HG02852 (cell line): ENCODE data around the gene GNPTG.

Experiments used
- ATAC-seq: cut with Tn5 transposase; IDR thresholded peaks from one replicate; pipeline ENCODE4 v1.9.1; 2021; ENCODE audit warnings: mild to moderate bottlenecking, moderate library complexity; ENCODE audit not compliant: unreplicated experiment

GNPTG gene

DNA sequence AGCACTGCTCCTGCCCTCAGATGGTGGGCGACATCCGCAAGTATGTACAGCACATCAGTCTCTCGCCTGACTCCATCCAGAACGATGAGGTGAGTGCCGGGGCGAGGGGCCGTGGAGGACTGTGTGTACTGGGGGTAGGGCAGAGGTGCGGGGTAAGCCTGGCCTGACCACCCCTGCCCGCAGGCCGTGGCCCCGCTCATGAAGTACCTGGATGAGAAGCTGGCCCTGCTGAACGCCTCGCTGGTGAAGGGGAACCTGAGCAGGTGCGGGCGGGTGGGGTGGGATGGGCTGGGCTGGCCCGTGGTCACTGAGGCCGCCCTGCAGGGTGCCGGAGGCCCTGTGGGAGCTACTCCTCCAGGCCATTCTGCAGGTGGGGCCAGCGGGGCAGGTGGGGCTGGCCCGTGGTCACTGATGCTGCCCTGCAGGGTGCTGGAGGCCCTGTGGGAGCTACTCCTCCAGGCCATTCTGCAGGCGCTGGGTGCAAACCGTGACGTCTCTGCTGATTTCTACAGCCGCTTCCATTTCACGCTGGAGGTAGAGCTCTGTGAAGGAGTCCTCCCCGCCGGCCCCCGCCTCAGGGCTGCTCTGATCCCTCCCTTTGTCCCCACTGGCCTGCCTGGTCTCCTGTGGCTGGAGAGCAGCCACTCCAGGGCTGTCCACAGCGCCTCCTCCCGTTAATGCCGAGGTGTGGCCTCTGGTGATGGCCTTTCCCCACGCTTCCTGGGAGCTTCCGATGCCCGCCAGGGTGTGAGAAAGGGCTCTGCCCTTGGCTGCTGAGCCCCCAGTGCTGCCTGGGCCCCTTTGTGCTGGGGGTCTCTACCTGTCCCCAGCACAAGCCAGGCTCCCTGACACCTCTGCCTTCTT, 5.1 kb upstream of the GNPTG start:
- ATAC-seq = no peak

DNA sequence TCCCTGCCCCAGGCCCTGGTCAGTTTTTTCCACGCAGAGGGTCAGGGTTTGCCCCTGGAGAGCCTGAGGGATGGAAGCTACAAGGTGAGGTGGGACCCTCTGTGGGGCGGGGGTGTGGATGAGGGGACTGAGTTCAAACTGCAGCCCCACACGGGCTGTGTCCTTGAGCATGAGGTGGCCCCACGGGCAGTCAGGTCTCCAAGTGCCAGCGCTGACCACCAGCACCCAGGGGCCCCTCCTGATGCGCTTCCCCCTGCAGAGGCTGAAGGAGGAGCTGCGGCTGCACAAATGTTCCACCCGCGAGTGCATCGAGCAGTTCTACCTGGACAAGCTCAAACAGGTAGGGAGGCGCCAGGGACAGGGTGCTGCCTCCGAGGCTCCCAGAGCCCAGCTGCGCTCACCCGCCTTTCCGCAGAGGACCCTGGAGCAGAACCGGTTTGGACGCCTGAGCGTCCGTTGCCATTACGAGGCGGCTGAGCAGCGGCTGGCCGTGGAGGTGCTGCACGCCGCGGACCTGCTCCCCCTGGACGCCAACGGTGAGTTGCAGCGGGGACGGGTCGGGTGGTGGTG, 4.4 kb upstream of the GNPTG start:
- ATAC-seq = no peak

DNA sequence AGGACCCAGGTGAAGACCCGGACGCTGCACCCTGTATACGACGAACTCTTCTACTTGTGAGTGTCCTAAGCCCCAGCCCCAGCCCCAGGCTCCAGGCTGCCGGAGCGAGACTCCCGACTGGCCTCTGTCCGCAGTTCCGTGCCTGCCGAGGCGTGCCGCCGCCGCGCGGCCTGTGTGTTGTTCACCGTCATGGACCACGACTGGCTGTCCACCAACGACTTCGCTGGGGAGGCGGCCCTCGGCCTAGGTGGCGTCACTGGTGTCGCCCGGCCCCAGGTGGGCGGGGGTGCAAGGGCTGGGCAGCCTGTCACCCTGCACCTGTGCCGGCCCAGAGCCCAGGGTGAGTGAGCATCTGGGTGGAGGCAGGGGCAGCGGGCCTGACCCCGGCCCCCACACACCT, 3.8 kb upstream of the GNPTG start:
- ATAC-seq = no peak

DNA sequence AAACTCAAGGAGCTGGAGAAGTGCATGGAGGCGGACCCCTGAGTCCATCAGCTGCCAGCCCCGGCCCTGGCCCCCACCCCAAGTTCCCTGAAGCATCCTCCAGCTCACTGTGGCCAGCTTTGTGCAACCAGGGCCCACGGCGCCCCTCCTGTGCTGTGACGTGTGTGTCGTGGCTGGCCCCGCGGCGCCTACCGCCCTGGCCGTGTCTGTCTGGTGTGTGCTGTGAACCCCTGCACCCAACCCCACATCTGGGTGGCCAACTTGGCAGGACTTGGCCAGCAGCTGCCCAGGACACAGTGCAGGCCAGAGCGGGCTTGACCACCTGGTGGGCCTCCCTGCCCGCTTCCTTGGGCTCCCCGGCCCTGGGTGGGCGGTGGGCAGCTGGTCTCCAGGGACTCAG, 3.3 kb upstream of the GNPTG start:
- ATAC-seq = no peak

DNA sequence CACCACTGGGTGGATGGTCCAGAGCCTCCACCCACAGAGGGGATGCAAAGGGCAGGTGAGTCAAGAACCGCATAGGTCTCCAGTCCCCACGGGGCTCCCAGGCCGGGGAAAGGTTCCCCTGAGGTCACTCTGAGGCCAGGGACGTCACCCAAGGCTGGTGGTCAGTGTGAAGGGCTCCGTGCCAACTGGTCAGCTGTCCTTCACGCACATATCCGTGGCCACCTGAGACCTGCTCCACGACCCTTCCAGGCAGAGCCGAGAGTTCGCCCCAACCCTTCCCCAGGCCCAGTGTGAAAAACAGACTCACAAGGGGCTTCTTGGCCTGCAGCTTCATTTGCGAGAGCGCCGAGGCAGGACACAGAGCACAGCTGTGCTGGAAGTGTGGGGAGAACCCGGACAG, 2.8 kb upstream of the GNPTG start:
- ATAC-seq = no peak

DNA sequence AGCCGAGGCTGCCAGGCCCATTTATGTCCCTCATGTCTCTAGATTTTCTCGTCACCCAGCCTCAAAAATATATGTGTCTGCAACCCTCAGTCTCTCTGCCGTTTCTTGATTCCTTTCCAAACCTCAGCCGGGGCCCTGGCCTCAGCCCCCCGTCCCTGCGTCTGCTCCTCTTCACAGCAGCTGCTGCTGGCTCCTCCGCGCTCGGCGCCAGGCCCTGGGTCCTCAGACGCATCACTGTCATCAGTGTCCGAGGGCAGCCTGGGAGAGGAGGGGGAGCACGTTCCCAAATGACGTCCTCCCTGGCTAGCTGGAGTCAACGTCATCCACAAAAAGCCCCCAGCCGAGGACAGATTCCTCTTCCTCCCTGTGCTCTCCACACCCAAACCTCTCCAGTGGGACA, 2.4 kb upstream of the GNPTG start:
- no peak for ATAC-seq

DNA sequence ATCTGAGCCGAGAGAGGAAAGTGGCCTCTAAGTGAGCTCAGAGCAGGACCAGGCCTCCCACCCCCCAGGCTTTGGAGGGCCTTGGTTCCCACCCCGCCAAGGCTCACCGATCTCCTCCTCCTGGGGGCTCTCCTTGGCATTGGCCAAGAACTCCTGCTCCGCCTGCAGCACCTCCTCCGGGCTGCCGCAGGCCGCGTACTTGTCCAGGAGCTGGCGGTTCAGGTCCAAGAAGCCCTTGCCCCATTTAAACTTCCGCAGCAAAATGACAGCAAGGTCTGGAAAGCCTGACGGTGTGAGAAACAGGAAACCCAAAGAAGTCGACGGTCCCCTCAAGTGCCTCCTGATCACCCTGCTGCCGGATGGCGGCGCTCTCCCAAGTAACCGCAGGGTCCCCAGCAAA, 1.8 kb upstream of the GNPTG start:
- ATAC-seq = no peak

DNA sequence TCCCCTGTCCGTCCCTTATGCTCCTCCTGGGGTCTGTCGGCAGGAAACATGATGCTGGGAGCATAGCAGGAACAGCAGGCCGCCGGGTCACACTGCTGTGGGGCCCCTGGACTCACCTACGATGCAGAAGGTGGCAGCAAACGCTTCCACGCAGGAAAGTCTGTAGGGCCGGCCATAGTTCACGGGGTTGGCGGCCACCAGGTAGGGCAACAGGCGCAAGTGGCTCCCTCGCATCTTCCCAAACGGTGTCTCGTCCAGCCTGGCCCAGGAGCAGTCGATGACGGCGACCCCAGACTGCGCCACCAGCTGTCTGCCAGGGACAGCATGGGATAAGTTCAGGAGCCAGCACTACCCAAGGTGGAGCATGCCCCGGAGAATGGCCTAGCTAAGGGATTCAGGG, 1.0 kb upstream of the GNPTG start:
- no peak for ATAC-seq

DNA sequence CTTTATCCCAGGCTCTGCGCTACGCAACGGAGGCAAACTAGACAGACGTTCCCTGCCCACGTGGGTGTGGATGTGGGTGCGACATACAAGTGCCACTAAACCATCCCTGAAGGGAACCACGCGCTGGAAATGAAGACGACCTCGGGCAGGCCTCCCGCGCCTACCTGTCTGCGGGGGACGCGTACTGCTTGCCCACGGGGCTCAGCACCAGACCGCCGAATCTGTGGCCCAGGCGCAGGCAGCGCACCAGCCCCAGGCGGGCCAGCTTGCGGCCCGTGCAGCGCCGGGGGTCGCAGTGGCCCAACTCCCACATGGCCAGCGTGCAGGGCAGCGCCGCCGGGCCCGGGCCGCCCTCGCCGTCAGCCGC, 533 bp upstream of the GNPTG start:
- peak; percentile 32 for ATAC-seq

DNA sequence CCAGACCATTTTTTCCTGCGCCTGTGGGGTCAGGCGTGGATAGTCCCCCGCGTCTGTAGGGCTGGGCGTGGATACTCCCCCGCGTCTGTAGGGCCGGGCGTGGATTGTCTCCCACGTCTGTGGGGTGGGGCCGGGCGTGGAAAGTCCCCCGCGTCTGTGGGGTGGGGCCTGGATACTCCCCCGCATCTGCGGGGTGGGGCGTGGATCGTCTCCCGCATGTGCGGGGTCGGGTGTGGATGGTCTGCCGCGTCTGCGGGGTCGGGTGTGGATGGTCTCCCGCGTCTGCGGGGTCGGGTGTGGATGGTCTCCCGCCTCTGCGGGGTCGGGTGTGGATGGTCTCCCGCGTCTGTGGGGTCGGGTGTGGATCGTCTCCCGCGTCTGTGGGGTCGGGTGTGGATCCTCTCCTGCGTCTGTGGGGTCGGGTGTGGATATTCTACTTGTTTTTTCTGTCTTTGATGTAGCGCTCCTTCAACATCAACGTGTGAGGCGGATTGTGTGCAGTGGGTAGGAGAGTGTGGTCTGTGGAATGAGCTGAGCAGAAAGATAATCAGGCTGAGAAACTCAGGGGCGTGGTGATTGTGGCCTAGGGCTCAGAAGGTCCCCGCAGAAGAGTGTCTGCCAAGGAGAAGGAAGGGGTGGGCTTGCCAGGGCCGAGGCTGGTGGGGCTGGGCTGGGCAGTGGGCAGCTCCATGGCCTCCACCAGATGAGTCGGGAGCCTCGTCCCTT, 3.2 kb downstream of the GNPTG start:
- no peak for ATAC-seq

DNA sequence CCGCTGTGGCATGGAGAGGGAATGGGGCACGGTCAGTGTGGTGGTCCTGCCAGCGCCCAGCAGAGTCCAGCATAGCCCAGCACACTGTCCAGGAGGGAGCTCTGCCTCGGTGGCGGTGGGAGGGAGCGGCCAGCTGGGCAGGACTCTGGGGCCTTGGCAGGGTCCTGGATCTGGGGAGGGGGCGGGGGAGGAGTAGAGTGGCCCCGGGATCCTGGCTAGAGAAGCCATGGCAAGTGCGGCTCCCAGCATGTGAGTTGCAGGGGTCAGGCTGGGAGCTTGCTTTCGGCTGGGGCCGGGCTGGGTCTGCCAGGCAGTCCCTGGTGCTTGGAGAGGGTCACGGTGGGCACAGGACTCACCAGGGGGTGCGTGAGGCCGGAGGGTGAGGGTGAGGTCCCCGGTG, 3.9 kb downstream of the GNPTG start:
- ATAC-seq = no peak

DNA sequence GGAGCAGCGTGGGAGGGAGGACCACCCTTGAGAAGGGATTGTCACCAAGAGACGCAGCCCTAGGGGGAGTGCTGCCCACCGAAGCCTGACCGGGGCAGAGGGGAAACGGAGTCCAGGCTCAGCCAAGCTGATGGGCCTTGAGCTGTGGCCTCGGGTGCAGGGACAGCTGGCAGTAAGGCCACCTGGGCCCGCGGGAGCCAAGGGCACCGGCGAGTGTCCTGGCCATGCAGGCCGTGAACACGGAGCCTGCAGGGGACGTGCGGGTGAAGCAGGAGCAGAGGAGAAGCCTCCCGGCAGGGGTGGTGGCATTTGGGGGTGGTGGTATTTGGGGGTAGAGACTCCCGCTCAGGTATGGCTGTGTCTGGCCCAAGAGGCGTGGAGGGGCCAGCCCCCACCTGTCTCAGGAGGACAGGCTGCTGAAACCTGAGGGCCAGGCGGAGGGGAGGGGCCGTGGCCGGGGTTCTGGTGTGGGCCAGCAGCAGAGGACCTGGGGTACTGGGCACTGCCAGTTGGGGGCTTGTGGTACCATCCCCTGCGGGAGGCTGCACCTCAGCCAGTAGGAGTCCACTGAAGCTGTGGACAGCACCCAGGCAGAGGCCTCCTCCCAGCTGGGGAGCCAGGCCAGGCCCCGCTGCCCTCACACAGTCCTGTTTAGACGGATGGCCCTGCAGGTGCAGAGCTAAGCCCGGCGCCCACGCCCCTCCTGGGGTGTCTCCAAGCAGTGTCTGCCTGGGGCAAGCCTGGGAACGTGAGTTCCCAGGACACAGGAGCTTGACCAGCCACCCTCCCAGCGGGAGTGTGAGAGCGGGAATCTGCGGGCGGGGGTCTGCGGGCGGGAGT, 4.5 kb downstream of the GNPTG start:
- no peak for ATAC-seq

DNA sequence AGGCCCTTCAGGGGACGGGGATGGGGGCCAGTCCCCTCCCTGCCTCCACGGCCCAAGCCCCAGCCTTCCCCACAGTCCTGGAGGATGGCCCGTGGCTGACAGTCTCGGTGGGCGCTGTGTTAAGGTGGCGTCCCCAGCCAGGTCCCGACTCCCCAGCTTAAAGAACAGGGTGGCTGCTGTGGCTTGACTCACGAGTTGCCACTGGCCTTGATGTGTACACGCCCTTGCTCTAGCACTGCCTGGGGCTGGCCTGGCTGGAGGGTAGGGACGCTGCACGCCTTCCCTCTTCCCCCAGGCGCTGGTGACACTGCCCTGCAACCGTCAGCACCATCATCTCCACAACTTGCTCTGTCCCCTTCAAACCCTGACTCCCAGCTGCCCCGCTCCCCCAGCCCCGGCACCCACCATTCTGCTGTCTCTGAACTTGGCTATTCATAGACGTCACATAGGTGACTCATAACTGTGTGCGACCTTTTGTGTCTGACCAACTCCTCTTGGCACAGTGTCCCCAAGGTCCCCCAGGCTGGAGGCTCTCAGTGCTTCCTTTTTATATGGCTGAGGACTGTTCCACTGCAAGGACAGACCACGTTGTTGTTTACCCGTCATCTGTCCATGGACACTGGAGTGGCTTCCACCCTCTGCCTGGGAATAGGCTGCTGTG, 6.3 kb downstream of the GNPTG start:
- ATAC-seq = no peak

DNA sequence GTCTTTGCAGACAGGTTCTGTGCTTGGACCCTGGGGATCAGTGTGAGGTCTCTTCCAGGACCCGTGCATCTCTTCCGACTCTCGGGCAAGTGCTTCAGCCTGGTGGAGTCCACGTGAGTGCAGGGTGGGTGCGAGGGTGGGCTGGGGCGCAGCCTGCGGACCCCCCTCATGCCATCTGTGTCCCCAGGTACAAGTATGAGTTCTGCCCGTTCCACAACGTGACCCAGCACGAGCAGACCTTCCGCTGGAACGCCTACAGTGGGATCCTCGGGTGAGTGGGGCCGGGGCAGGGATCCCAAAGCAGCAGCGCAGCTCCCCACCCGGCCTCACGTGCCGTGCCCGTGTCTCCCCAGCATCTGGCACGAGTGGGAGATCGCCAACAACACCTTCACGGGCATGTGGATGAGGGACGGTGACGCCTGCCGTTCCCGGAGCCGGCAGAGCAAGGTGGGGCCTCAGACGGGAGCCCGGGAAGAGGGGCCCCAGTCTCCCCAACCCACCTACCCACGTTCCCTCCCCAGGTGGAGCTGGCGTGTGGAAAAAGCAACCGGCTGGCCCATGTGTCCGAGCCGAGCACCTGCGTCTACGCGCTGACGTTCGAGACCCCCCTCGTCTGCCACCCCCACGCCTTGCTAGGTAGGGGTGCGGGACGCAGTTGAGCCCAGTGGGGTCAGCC, 10.1 kb downstream of the GNPTG start:
- ATAC-seq = no peak

DNA sequence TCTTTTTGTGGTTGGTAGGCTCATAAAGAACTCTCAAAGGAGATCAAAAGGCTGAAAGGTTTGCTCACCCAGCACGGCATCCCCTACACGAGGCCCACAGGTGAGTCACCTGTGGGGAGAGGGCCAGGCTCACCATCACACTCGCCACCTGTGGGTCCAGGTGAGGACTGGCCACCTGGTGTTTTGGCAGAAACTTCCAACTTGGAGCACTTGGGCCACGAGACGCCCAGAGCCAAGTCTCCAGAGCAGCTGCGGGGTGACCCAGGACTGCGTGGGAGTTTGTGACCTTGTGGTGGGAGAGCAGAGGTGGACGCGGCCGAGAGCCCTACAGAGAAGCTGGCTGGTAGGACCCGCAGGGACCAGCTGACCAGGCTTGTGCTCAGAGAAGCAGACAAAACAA, 11.1 kb downstream of the GNPTG start:
- no peak for ATAC-seq

DNA sequence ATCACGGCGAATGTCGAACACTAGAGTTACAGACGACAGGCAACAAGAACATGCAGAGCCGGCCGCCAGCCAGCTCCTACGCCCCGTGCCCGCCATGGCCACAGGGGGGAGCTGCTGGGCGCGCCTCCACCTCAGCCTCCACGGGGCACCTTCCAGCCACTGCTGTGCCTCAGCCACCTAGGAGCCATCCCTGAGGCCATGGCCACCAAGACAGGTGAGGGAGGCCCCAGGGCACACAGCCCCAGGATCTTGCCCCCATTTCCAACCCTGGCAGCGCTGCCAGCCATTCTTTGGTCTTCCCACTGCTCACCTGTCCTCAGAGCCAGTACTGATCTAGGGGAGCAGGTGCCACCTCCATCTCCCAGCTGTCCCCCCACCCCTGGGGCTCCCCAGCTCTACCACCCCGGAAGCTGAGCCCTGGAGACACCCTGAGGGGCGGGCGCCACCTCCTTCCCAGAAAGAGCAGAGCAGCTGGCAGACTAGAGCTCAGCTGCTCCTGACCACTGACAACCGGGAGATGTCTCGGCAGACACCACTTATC, 11.8 kb downstream of the GNPTG start:
- no peak for ATAC-seq

DNA sequence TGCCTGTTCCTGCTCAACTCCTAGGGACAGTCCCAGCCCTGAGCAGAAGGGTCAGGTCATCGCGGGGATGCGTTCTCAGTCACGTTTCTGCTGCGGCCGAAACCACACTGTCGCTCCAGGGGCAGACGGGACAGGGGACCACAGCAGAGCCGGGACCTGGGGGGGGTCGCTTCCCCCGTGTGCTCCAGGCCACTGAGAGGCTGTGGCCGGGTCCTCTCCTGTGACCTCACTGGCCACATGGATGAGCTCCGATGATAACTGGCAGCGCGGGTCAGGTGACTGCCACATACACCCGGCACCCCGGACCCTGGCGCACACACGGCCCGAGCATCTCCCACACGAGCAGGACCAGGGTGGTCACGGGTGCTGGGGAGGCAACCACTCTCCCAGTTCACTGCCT, 12.8 kb downstream of the GNPTG start:
- no peak for ATAC-seq

DNA sequence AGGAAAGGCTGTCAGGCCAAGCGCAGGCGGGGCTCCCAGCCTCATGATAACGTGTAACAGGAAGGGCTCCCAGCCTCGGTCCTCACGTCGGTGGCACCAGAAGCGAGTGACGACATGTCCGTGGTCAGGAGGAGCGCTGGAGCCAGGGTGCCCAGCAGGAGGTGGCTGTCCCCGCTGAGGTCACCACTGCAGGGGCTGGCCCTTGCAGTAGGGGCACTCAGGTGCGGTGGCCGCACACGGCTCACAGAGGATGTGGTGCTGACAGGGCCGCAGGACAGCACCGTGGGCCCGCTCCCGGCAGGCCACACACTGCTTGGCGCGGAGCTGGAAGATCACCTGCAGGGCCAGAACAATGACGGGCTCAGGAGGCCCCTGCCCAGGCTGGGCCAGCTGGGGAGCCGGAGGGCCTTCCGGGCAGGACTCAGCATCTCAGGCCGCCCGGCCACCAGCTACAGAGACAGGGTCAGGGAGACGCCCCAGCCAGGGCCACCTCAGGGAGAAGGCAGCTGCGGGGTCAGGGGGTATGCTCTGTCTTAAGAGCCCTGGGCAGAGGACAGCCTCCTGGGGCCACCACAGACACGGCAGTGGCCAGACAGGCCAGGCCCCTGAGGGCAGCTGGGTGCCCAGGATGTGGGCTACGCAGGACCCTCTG, 14.5 kb downstream of the GNPTG start:
- no peak for ATAC-seq

DNA sequence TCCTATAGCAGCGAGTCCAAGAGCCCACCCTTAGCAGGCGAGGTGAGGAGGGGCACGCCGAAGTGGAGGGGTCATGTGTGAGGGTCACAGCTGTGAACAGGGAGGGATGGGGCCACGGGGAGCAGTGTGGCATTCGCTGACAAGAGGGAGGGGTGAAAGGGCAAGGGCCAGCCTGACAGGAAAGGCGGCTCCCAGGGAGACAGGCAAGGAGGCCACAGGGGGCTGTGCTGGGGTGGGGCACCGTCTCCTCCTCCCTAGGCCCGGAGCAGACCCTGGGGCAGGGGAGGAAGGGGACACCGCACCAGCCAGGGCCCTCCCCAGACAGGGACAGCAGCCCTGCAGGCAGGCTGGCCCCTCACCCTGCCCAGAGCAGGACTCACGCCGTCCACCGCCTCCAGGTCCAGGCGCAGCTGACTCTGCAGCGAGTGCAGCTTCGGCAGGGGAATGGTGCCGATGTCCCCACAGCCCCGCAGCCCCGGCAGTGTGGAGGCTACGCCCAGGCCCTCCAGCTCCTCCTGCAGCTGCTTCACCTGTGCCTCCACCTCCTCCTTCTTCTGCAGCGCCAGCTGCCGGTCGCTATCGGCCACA, 15.1 kb downstream of the GNPTG start:
- no peak for ATAC-seq
